GM19240 (cell line): ENCODE data around the gene LHX1.

ENCODE experiments used
- DNase-seq: peaks from one replicate; pipeline ENCODE4 v3.0.0; 2011; ENCODE audit warnings: low spot score; ENCODE audit not compliant: insufficient read length

LHX1 gene

GRCh38 chr17:36937959-36938565 is 787 bp downstream of the LHX1 start:
- DNase-seq: no peak

GRCh38 chr17:36938566-36939051 is 1.3 kb downstream of the LHX1 start:
- no peak for DNase-seq

GRCh38 chr17:36939052-36939801 is 2.0 kb downstream of the LHX1 start:
- DNase-seq: no peak

GRCh38 chr17:36939802-36940312 is 2.6 kb downstream of the LHX1 start:
- no peak for DNase-seq

- DNase-seq: no peak
Measured at GRCh38 chr17:36940313-36941264, 3.3 kb downstream of the LHX1 start.

- no peak for DNase-seq
Measured at GRCh38 chr17:36941265-36942010, 4.2 kb downstream of the LHX1 start.

GRCh38 chr17:36942019-36942599 is 4.8 kb downstream of the LHX1 start:
- DNase-seq: no peak

- no peak for DNase-seq
Measured at GRCh38 chr17:36942631-36943125, 5.4 kb downstream of the LHX1 start.

GRCh38 chr17:36943250-36944191 is 6.2 kb downstream of the LHX1 start:
- DNase-seq: no peak

- DNase-seq: no peak
Measured at GRCh38 chr17:36944553-36944952, 7.3 kb downstream of the LHX1 start.

GRCh38 chr17:36945140-36945539 is 7.9 kb downstream of the LHX1 start:
- no peak for DNase-seq

GRCh38 chr17:36945959-36946725 is 8.9 kb downstream of the LHX1 start:
- DNase-seq: no peak

GRCh38 chr17:36946726-36947091 is 9.4 kb downstream of the LHX1 start:
- no peak for DNase-seq

GRCh38 chr17:36947922-36948716 is 10.8 kb downstream of the LHX1 start:
- DNase-seq: no peak

- peak; percentile 96 for DNase-seq
Measured at GRCh38 chr17:36948717-36949460, 11.6 kb downstream of the LHX1 start, which contains the start of gene AATF. Gene AATF (plus strand): TSS chr17:36948954. CDS start chr17:36949126, 172 bp downstream.

GRCh38 chr17:36949461-36949927 is 12.2 kb downstream of the LHX1 start:
- no peak for DNase-seq

GRCh38 chr17:36950027-36950426 is 12.8 kb downstream of the LHX1 start:
- DNase-seq: no peak
